Subcutaneous adipose tissue (tissue), 4 donors: ENCODE data around the gene RAB3IL1. TPM values are rescaled to one million over a fixed set of nuclear protein-coding genes. Genes with fewer than 3 reads are reported as not detected.

Source experiments
- total RNA-seq, 4 donors: library from RNA; depleted of rRNA; stranded (reverse); fragments of >200 nt; gene quantifications; one replicate each; pipeline ENCODE4 v1.1.0, GENCODE V29; 2016
- TF ChIP-seq, protein P1 (sequence below): fragments of 450-650 bp; IDR thresholded peaks from one replicate; pipeline ENCODE4 v1.5.1; 2016; ENCODE audit warnings: low read depth, mild to moderate bottlenecking, control low read depth, antibody characterized with exemption, moderate library complexity

RAB3IL1 gene
- total RNA-seq, 4 donors from 2014 or later, result 12.7 to 36.8 (median 21.0) TPM

DNA sequence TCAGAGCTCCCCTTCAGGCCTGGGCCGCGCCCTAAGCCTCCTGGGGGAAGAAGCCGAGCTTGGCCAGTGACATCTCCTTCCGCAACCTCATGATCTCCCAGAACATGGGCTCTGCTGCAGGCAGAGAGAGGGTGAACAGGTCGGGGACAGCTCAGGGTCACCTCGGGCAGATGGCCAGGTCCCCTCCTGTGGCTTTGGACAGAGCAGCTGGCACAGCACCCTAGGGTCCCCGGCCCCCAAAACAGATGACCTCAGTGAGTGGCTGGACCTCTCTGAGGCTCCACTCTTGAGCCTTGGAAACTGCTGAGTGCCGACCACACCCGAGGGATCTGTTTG is 19.2 kb downstream of the RAB3IL1 start:
- TF ChIP-seq, protein P1, sequence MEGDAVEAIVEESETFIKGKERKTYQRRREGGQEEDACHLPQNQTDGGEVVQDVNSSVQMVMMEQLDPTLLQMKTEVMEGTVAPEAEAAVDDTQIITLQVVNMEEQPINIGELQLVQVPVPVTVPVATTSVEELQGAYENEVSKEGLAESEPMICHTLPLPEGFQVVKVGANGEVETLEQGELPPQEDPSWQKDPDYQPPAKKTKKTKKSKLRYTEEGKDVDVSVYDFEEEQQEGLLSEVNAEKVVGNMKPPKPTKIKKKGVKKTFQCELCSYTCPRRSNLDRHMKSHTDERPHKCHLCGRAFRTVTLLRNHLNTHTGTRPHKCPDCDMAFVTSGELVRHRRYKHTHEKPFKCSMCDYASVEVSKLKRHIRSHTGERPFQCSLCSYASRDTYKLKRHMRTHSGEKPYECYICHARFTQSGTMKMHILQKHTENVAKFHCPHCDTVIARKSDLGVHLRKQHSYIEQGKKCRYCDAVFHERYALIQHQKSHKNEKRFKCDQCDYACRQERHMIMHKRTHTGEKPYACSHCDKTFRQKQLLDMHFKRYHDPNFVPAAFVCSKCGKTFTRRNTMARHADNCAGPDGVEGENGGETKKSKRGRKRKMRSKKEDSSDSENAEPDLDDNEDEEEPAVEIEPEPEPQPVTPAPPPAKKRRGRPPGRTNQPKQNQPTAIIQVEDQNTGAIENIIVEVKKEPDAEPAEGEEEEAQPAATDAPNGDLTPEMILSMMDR, result no peak

DNA sequence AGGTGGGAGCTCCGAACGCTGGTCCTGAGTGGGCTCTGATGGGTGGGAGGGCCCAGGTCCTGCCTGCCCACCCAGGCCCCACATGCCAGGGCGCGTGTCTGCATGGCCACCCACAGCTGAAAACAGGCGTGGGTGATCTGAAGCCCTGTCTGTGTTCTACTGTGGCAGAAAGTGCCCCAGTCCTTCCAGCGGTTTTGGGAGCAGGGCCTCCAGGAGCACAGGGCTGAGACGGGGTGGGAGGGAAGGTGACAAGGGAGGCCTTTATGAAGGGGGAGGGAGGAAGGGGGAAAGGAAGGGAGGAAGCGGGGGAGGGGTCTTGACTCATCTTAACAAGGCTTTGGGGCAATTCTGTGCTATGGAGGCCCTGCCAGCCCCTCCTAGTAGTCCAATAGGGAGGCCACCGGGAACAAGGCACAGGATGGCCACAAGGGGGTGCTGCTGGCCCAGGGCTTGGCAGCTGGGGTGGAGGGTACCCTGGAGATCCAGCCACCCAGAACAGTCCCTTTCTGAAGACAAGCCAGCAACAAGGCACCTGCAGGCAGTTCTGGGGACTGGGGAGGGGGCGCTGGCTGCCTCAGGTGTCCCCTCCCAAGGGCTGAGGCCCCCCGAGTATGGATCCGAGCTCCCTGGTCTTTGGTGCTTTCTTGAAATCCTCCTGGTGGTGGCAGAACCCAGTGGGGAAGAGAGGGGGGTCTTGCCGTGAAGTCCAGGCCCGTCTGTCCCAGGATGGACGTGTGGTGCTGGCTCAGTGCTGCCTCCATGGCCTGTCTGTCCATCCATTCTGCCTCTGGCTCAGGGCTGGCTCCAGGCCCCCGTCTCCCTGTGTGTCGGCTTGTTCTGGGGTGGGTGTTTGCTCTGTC is 19.7 kb downstream of the RAB3IL1 start:
- TF ChIP-seq, protein P1, result no peak

DNA sequence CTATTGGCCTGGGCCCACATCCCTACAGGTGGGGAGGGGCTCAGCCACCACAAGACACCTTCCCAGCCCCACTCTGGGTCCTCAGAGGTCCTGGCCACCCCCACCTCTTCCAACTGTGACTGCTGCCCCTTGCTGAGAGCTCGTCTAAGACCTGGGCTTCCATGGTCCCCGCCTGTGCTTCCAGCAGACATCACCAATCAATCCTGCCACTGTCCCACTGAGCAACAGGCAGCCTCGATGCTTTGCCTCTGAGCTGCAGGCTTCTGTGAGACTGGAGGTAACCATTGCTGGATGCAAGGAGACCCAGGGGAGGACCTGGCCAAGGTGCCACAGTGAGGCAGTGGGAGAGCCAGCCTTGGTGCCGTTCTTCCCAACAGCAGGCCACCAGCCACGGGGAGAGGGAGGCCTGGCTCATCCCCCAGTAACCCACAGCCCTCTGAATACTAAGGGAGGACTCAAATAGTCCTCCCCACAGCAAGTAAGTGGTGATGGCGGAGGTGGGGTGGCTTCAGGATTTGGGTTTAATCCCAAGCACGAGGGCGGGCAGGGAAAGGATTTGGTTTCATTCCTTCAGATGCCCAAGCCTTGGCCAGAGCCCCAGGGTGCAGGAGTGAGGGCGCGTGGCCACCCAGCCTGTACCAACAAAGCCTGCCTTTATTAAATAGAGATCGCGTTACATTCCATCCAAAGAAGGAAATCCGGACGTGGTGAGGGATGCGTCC is 20.5 kb downstream of the RAB3IL1 start:
- TF ChIP-seq, protein P1, result no peak

DNA sequence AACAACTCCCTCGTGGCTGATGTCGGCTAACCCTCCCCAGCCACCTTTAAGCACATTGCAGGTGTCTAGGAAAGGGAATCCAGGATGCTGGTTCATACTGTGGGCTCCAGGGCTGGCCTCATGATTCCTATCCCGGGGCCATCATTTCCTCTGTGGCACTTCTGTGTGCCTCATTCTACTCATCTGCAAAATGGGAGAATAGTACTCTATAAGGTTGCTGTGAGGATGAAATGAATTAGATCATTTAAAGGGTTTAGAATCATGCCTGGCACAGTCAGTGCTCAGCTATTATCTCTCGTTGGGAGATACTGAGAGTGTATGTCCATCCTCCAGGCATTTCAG is 21.7 kb downstream of the RAB3IL1 start:
- TF ChIP-seq, protein P1, result no peak

DNA sequence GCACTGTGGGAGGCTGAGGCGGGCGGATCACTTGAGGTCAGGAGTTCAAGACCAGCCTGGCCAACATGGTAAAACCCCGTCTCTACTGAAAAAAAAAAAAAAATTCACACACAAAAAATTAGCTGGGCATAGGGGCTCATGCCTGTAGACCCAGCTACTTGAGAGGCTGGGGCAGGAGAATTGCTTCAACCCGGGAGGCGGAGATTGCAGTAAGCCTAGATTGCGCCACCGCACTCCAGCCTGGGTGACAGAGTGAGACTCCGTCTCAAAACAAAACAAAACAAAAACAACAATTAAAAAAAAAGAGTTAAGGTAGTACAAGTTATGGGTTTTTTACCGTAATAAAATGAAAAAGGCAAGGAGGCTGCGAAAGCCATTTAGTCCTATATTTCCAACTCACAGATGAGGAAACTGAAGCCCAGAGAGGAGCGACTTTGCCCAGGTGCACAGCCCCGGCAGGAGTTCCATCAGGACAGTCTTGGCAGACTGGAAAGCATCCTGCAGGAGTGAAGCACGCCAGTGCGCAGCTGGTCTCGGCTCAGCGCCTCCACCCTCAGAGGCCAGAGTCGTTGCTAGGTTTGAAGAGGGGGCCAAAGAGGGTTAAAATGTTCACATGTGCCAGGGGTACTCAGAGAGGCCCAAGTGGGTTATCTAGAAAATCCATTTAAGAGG is 22.2 kb downstream of the RAB3IL1 start:
- TF ChIP-seq, protein P1, result no peak

DNA sequence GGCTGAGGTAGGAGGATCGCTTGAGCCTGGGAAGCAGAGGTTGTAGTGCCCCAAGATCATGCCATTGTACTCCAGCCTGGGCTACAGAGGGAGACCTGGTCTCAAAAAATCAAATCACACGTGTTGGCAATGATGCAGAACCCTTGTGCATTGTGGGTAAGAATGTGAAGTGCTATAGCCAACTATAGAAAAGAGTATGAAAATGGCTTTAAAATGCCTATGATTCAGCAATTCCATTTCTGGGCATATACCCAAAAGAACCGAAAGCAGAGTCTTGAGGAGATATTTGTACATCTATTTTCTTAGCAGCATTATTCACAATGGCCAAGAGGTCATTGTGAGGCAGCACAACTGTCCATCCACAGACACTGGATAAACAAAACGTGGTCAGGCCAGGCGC is 23.4 kb downstream of the RAB3IL1 start:
- TF ChIP-seq, protein P1, result no peak

DNA sequence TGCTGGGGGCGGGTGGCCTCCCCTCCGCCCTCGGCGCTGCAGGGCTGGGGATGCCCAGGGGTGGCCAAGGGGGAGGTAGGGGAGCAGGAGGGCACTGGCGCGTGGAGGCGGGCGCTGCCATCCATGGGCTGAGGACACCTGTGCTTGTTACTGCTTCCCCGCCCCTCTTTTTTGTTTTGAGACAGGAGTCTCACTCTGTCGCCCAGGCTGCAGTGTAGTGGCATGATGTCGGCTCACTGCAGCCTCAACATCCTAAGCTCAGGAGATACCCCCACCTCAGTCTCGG is 25.3 kb downstream of the RAB3IL1 start:
- TF ChIP-seq, protein P1, result no peak
